ENCODE results near the gene FAM200C. TPM values are rescaled to one million over a fixed set of nuclear protein-coding genes. Genes with fewer than 3 reads are reported as not detected.

FAM200C gene
- total and polyA plus RNA-seq, 7 experiments from 2014 or later = 0.22 to 0.94 (median 0.61) TPM; not detected in 1

- Histone ChIP-seq H3K27me3 (ENCODE audit: control insufficient read depth in 2 of 2, insufficient read depth in 2 of 2, low read length in 2 of 2) (no peaks in the 10 kb centered on the region), H3K4me1 (ENCODE audit: control insufficient read depth in 2 of 2, insufficient read depth in 2 of 2, low read length in 2 of 2) (no peaks in the 10 kb centered on the region), H3K9me3 (ENCODE audit: control insufficient read depth in 2 of 3, low read length in 3 of 3) (no peaks in the 10 kb centered on the region), H3K27ac (ENCODE audit: low read depth, low read length) (no peak overlapping the region), H3K36me3 (ENCODE audit: control insufficient read depth in 2 of 3, insufficient read depth in 3 of 3, low read length in 3 of 3) (no peaks in the 10 kb centered on the region), H3K4me3 (ENCODE audit: low read length) (no peak overlapping the region)
- H3K36me3 Mint-ChIP-seq = no peaks in the 10 kb centered on the region
- H3K4me3 Mint-ChIP-seq = no peak overlapping the region
- ATAC-seq (no peak), DNase-seq (no peak)
- H3K9me3 Mint-ChIP-seq = no peaks in the 10 kb centered on the region
- no peaks in the 10 kb centered on the region for H3K4me1 Mint-ChIP-seq
- no peak overlapping the region for H3K27ac Mint-ChIP-seq
- ChIA-PET CTCF (no interaction called here), POLR2A (no interaction called here)
- H3K27me3 Mint-ChIP-seq = peaks cover 5 to 14% (median 7%) of the 10 kb centered on the region in 5 donors
- intact Hi-C loops (cut with micrococcal nuclease) = no loop called here
These were observed 40.0 kb downstream of the FAM200C start for GRCh38 chr5:160359816-160360215.

GRCh38 chr5:160359242-160359641, 40.6 kb downstream of the FAM200C start:
- ATAC-seq (no peak), DNase-seq (no peak)
- H3K4me3 ChIP-seq (ENCODE audit: low read length) = no peak overlapping the region
- no peak overlapping the region for H3K4me3 Mint-ChIP-seq
- no peaks in the 10 kb centered on the region for H3K27me3 ChIP-seq (ENCODE audit: control insufficient read depth in 2 of 2, insufficient read depth in 2 of 2, low read length in 2 of 2)
- H3K27me3 Mint-ChIP-seq = peaks cover 1 to 10% (median 4%) of the 10 kb centered on the region in 5 donors
- H3K36me3 Mint-ChIP-seq = no peaks in the 10 kb centered on the region
- POLR2A ChIA-PET = no interaction called here
- no peaks in the 10 kb centered on the region for H3K4me1 ChIP-seq (ENCODE audit: control insufficient read depth in 2 of 2, insufficient read depth in 2 of 2, low read length in 2 of 2)
- no peaks in the 10 kb centered on the region for H3K9me3 Mint-ChIP-seq
- no peaks in the 10 kb centered on the region for H3K36me3 ChIP-seq (ENCODE audit: control insufficient read depth in 2 of 3, insufficient read depth in 3 of 3, low read length in 3 of 3)
- no peaks in the 10 kb centered on the region for H3K4me1 Mint-ChIP-seq
- CTCF ChIA-PET = interaction anchor here (0.6 kb wide), 1 partner anchor 1234 kb away, joined by 3 read pairs; no protein-coding TSS in a partner anchor
- no peak overlapping the region for H3K27ac ChIP-seq (ENCODE audit: low read depth, low read length)
- H3K27ac Mint-ChIP-seq = no peak overlapping the region
- intact Hi-C loops (cut with micrococcal nuclease) = no loop called here
- H3K9me3 ChIP-seq (ENCODE audit: control insufficient read depth in 2 of 3, low read length in 3 of 3) = no peaks in the 10 kb centered on the region

GRCh38 chr5:160357861-160358411, 41.9 kb downstream of the FAM200C start:
- Mint-ChIP-seq H3K27ac (no peak overlapping the region), H3K9me3 (no peaks in the 10 kb centered on the region), H3K36me3 (no peaks in the 10 kb centered on the region), H3K27me3 (peaks cover 0 to 10% (median 4%) of the 10 kb centered on the region in 5 donors), H3K4me1 (no peaks in the 10 kb centered on the region), H3K4me3 (no peak overlapping the region)
- ATAC-seq (no peak), DNase-seq (no peak)
- Histone ChIP-seq H3K36me3 (ENCODE audit: control insufficient read depth in 2 of 3, insufficient read depth in 3 of 3, low read length in 3 of 3) (no peaks in the 10 kb centered on the region), H3K4me1 (ENCODE audit: control insufficient read depth in 2 of 2, insufficient read depth in 2 of 2, low read length in 2 of 2) (no peaks in the 10 kb centered on the region), H3K9me3 (ENCODE audit: control insufficient read depth in 2 of 3, low read length in 3 of 3) (no peaks in the 10 kb centered on the region), H3K27ac (ENCODE audit: low read depth, low read length) (no peak overlapping the region), H3K27me3 (ENCODE audit: control insufficient read depth in 2 of 2, insufficient read depth in 2 of 2, low read length in 2 of 2) (no peaks in the 10 kb centered on the region), H3K4me3 (ENCODE audit: low read length) (no peak overlapping the region)
- ChIA-PET CTCF (no interaction called here), POLR2A (interaction anchor here (0.6 kb wide), 1 partner anchor 9 kb away, joined by 3 read pairs; no protein-coding TSS in a partner anchor)
- intact Hi-C loops (cut with micrococcal nuclease) = no loop called here

GRCh38 chr5:160357394-160357793, 42.5 kb downstream of the FAM200C start:
- intact Hi-C loops (cut with micrococcal nuclease) = no loop called here
- Histone ChIP-seq H3K9me3 (ENCODE audit: control insufficient read depth in 2 of 3, low read length in 3 of 3) (no peaks in the 10 kb centered on the region), H3K27ac (ENCODE audit: low read depth, low read length) (no peak overlapping the region), H3K4me1 (ENCODE audit: control insufficient read depth in 2 of 2, insufficient read depth in 2 of 2, low read length in 2 of 2) (no peaks in the 10 kb centered on the region), H3K4me3 (ENCODE audit: low read length) (no peak overlapping the region), H3K36me3 (ENCODE audit: control insufficient read depth in 2 of 3, insufficient read depth in 3 of 3, low read length in 3 of 3) (no peaks in the 10 kb centered on the region), H3K27me3 (ENCODE audit: control insufficient read depth in 2 of 2, insufficient read depth in 2 of 2, low read length in 2 of 2) (no peaks in the 10 kb centered on the region)
- CTCF ChIA-PET = no interaction called here
- H3K36me3 Mint-ChIP-seq = no peaks in the 10 kb centered on the region
- H3K9me3 Mint-ChIP-seq = no peaks in the 10 kb centered on the region
- POLR2A ChIA-PET = no interaction called here
- ATAC-seq (no peak), DNase-seq (no peak)
- H3K4me1 Mint-ChIP-seq = no peaks in the 10 kb centered on the region
- H3K27ac Mint-ChIP-seq = no peak overlapping the region
- peaks cover 0 to 10% (median 4%) of the 10 kb centered on the region in 5 donors for H3K27me3 Mint-ChIP-seq
- no peak overlapping the region for H3K4me3 Mint-ChIP-seq

- no peak overlapping the region for H3K4me3 Mint-ChIP-seq
- no peak for ATAC-seq
These were observed 43.1 kb downstream of the FAM200C start for GRCh38 chr5:160356550-160357347.

GRCh38 chr5:160354666-160355065, 45.2 kb downstream of the FAM200C start:
- CTCF ChIA-PET = no interaction called here
- Histone ChIP-seq H3K4me1 (ENCODE audit: control insufficient read depth in 2 of 2, insufficient read depth in 2 of 2, low read length in 2 of 2) (no peaks in the 10 kb centered on the region), H3K27me3 (ENCODE audit: control insufficient read depth in 2 of 2, insufficient read depth in 2 of 2, low read length in 2 of 2) (no peaks in the 10 kb centered on the region), H3K36me3 (ENCODE audit: control insufficient read depth in 2 of 3, insufficient read depth in 3 of 3, low read length in 3 of 3) (no peaks in the 10 kb centered on the region), H3K9me3 (ENCODE audit: control insufficient read depth in 2 of 3, low read length in 3 of 3) (no peaks in the 10 kb centered on the region), H3K27ac (ENCODE audit: low read depth, low read length) (no peak overlapping the region), H3K4me3 (ENCODE audit: low read length) (no peak overlapping the region)
- DNase-seq (no peak), ATAC-seq (no peak)
- Mint-ChIP-seq H3K9me3 (no peaks in the 10 kb centered on the region), H3K27me3 (no peaks in the 10 kb centered on the region), H3K4me3 (no peak overlapping the region), H3K4me1 (no peaks in the 10 kb centered on the region), H3K27ac (no peak overlapping the region), H3K36me3 (no peaks in the 10 kb centered on the region)
- intact Hi-C loops (cut with micrococcal nuclease) = no loop called here
- POLR2A ChIA-PET = no interaction called here

More at GRCh38 chr5:160356550-160357347, 43.1 kb downstream of the FAM200C start:
- Histone ChIP-seq H3K4me1 (ENCODE audit: control insufficient read depth in 2 of 2, insufficient read depth in 2 of 2, low read length in 2 of 2) (no peaks in the 10 kb centered on the region), H3K4me3 (ENCODE audit: low read length) (no peak overlapping the region), H3K27ac (ENCODE audit: low read depth, low read length) (no peak overlapping the region), H3K36me3 (ENCODE audit: control insufficient read depth in 2 of 3, insufficient read depth in 3 of 3, low read length in 3 of 3) (no peaks in the 10 kb centered on the region), H3K9me3 (ENCODE audit: control insufficient read depth in 2 of 3, low read length in 3 of 3) (no peaks in the 10 kb centered on the region), H3K27me3 (ENCODE audit: control insufficient read depth in 2 of 2, insufficient read depth in 2 of 2, low read length in 2 of 2) (no peaks in the 10 kb centered on the region)
- no peaks in the 10 kb centered on the region for H3K4me1 Mint-ChIP-seq
- H3K36me3 Mint-ChIP-seq = no peaks in the 10 kb centered on the region
- ChIA-PET CTCF (no interaction called here), POLR2A (no interaction called here)
- no peak overlapping the region for H3K27ac Mint-ChIP-seq
- peaks cover 0 to 9% (median 4%) of the 10 kb centered on the region in 5 donors for H3K27me3 Mint-ChIP-seq
- no peaks in the 10 kb centered on the region for H3K9me3 Mint-ChIP-seq
- intact Hi-C loops (cut with micrococcal nuclease) = no loop called here
- no peak for DNase-seq

GRCh38 chr5:160353379-160353778, 46.5 kb downstream of the FAM200C start:
- Histone ChIP-seq H3K4me1 (ENCODE audit: control insufficient read depth in 2 of 2, insufficient read depth in 2 of 2, low read length in 2 of 2) (no peaks in the 10 kb centered on the region), H3K4me3 (ENCODE audit: low read length) (no peak overlapping the region), H3K36me3 (ENCODE audit: control insufficient read depth in 2 of 3, insufficient read depth in 3 of 3, low read length in 3 of 3) (no peaks in the 10 kb centered on the region), H3K9me3 (ENCODE audit: control insufficient read depth in 2 of 3, low read length in 3 of 3) (no peaks in the 10 kb centered on the region), H3K27me3 (ENCODE audit: control insufficient read depth in 2 of 2, insufficient read depth in 2 of 2, low read length in 2 of 2) (no peaks in the 10 kb centered on the region), H3K27ac (ENCODE audit: low read depth, low read length) (no peak overlapping the region)
- DNase-seq (no peak), ATAC-seq (no peak)
- Mint-ChIP-seq H3K27me3 (no peaks in the 10 kb centered on the region), H3K4me3 (no peak overlapping the region), H3K4me1 (no peaks in the 10 kb centered on the region), H3K9me3 (no peaks in the 10 kb centered on the region), H3K27ac (no peak overlapping the region), H3K36me3 (no peaks in the 10 kb centered on the region)
- ChIA-PET CTCF (no interaction called here), POLR2A (no interaction called here)
- intact Hi-C loops (cut with micrococcal nuclease) = no loop called here
